DMS114 treated with DMSO at 0.1 percent for 48 hours (cell line): ENCODE data around the gene SERTAD1.

Source experiments
- DNase-seq: peaks from one replicate; lab custom pipeline; 2025; ENCODE audit not compliant: unreplicated experiment; lab: John Stamatoyannopoulos, UW

The SERTAD1 gene

GRCh38 chr19:40380199-40381037, 45.4 kb downstream of the SERTAD1 start:
- no peak for DNase-seq

- no peak for DNase-seq
Measured at GRCh38 chr19:40379446-40380198, 46.2 kb downstream of the SERTAD1 start.

- DNase-seq: no peak
Measured at GRCh38 chr19:40378509-40378908, 47.3 kb downstream of the SERTAD1 start.

GRCh38 chr19:40377876-40378385, 47.9 kb downstream of the SERTAD1 start:
- no peak for DNase-seq

- no peak for DNase-seq
Measured at GRCh38 chr19:40376286-40376862, 49.4 kb downstream of the SERTAD1 start.

- no peak for DNase-seq
Measured at GRCh38 chr19:40374084-40374483, 51.7 kb downstream of the SERTAD1 start.

- no peak for DNase-seq
Measured at GRCh38 chr19:40371802-40372122, 54.0 kb downstream of the SERTAD1 start.
